Erythroblast (primary cell): Measurements from ENCODE around the gene SAT2.

Experiments used
- GATA1 ChIP-seq: IDR thresholded peaks from 2 replicates; pipeline ENCODE4 v1.6.1; 2011; ENCODE audit warnings: low read depth, mild to moderate bottlenecking, control low read depth, low read length, moderate library complexity
- POLR2A ChIP-seq: IDR thresholded peaks from 2 replicates; pipeline ENCODE4 v1.6.1; 2011; ENCODE audit warnings: mild to moderate bottlenecking, low read length

DNA sequence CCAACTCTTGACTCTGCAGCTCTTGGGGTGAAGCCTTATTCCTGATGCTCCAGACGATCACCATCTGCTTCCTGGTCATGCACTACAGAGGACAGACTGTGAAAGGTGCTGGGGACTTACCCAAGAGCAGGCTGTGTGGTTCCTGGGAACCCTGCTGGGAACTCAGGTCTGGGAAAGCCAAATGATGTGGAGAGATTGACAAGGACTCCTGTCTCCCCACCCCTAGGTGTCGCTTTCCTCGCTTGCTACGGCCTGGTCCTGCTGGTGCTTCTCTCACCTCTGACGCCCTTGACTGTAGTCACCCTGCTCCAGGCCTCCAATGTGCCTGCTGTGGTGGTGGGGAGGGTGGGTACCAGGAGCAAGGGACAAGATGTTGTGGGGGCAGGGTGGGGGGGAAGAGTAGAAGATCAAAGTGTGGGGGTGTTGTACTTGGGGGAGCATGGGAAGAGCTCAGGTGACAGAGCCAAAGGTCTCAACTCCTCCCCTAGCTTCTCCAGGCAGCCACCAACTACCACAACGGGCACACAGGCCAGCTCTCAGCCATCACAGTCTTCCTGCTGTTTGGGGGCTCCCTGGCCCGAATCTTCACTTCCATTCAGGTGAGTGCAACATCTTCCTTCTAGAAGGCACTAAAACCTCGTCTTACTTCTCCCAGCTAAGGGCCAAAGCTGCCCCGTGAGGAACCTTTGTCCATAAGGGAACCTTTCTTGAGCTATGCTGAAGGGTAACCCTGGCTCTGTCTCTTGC is 40.8 kb downstream of the SAT2 start:
- TF ChIP-seq POLR2A (no peak), GATA1 (no peak)
